ENCODE data around the gene SMPD1.

GRCh38 chr11:6418557-6419008 lies 28.3 kb downstream of the SMPD1 start:
- TF ChIP-seq CTCF (IDR thresholded peaks at IDR 0.05 in 2 of 3, conservative IDR thresholded peaks at IDR 0.05 in 1 of 3; ENCODE audit: borderline replicate concordance in 1 of 3, insufficient read depth in 1 of 3, low read depth in 2 of 3, low read length in 2 of 3): no peak
- TF ChIP-seq EZH2 (IDR thresholded peaks at IDR 0.05): no peak
- TF ChIP-seq POLR2A (IDR thresholded peaks at IDR 0.05; ENCODE audit: borderline replicate concordance, extremely low read depth, insufficient read depth, insufficient read length): no peak
- no peak for TF ChIP-seq EGR1 (IDR thresholded peaks at IDR 0.05; ENCODE audit: low read depth)
- TF ChIP-seq CEBPB (IDR thresholded peaks at IDR 0.05; ENCODE audit: low read depth): no peak
- no peak for TF ChIP-seq POLR2AphosphoS5 (IDR thresholded peaks at IDR 0.05; ENCODE audit: low read depth, low read length)
- no peak for TF ChIP-seq ATF3 (IDR thresholded peaks at IDR 0.05)
- no peak for TF ChIP-seq REST (IDR thresholded peaks at IDR 0.05; ENCODE audit: low read depth)
- TF ChIP-seq MAX (IDR thresholded peaks at IDR 0.05): no peak
- no peak for TF ChIP-seq ZNF274 (IDR thresholded peaks at IDR 0.05; ENCODE audit: low read depth, low read length)
- no peak for TF ChIP-seq EZH2phosphoT487 (IDR thresholded peaks at IDR 0.05; ENCODE audit: borderline replicate concordance)

Data from HCT116 (cell line).